IPS-NIHi7 (cell line): ENCODE results near the gene CEP128.

Experiments used
- DNase-seq: peaks from one replicate; pipeline ENCODE4 v3.0.0; 2012; ENCODE audit warnings: mixed read lengths; ENCODE audit errors: extremely low spot score

Gene CEP128

DNA sequence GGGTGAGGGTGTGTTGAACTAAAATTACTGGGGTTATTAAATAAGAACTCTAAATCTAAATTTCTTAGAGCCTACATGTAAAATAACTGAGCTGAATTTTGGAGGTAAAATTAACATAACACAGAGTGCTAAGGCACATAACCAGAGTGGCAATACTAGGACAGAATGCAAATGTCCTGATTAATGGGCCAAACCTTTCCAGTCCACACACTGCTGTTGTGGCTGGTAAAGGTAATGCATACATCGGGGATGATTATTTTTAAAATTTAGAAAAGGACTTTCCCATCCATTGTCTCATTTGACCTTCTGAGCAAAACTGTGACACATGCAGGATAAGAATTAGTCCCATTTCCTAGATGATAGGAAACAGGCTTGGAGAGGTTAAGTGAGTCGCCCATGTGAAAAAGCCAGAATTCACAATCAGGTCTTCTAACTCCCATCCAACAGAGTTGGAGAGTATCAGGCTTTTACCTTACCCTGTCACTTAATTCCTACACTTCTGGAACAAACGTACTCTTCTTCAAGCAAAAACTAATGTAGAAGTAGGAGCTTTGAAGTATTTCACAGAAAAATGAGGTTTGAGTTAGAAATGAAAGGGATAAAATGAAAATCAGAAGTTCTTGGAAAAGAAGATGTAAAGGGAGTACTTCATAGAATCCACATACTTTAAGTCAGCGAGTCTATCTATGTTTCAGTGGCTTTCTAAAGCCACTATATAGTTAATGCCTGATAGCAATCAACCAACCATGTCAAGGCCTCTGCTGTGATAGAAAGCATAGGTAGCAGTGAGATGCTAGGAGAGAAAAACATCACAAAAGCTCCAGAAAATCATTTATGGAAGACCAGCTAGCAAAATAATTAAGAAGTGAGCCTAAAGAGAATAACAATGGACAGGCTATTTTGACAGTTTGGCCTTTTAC is 395.3 kb downstream of the CEP128 start:
- no peak for DNase-seq

DNA sequence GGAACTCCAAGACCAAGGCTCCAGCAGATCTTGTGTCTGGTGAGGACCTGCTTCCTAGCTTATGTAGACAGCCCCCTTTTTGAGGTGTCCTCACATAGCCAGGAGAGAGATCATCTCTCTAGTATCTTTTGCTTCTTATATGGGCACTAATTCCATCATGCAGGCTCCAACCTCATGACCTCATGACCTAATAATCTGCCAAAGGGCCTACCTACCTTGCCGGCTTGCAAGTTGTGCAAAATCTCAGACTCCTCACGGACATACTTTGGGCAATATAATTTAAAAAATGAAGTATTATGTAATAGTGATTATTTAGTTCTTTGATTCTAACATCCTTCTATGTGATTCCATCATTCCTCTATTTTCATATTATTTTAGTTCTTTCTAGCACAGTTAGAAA is 397.2 kb downstream of the CEP128 start:
- no peak for DNase-seq

DNA sequence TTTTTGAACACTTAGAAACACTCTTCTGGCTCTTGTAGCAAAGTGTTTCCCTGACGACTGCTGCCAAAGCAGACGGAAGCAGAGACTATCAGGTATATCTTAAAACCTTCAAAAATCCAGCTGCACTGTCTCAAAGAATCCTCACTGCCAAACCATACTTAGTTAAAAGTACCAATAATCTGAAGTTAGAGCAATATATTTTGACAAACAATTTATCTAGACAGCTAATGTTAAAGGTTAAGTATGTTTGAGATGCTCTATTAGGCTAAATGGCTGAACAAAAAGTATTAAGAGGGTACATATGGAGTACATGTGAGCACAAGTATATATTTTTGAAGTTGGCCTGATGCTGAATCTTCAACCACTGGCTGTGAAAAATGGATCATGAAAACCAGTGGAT is 398.3 kb downstream of the CEP128 start:
- no peak for DNase-seq

DNA sequence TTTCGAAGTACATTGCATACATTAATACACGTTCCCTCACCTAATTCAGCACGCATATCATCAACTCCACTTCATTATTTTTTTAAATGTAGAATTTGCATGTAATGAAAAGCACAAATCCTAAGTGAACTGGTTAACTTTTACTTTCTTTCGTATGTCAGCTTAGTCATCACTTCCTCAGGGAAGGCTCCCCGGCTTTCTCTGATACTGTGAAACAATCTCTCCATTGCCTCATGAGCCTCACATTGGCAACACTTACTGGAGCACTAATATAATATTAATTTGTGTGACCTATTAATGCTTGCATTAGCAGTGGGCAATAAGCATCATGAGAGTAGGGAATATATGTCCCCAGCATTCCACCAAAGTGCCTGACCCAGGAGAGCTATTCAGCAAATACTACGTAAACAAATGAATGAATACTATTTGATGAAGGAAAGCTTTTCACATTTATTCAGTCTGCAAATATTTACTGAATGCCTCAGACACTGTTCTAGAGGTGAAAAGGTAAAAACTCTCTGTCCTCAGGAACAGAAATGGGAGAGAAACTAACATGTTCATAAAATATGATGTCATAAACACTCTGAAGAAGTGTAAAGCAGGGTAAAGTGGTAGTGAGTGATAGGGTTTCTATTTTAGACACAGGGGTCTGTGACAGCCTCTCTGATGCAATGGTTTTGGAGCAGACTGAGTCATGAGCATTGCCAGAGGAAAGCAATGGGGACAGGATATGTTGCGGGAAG is 402.7 kb downstream of the CEP128 start:
- DNase-seq: no peak

DNA sequence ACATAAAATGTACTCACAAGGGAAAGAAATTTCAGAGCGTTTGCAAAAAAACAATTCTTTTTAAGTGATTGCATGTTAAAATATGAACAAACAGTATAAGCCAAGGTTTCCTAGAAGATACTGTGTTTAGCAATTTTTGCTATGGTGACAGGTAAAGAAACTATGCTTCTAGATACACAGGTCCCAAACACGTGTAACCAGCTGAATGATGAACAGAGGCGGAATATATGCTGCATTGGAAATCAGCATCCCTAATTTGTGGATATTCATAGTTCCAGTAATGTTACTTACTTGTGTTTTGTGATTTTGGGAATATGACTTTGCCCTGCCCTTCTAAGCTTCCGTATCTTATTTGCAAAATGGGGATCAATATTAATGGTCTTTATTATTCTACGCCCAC is 403.9 kb downstream of the CEP128 start:
- no peak for DNase-seq

DNA sequence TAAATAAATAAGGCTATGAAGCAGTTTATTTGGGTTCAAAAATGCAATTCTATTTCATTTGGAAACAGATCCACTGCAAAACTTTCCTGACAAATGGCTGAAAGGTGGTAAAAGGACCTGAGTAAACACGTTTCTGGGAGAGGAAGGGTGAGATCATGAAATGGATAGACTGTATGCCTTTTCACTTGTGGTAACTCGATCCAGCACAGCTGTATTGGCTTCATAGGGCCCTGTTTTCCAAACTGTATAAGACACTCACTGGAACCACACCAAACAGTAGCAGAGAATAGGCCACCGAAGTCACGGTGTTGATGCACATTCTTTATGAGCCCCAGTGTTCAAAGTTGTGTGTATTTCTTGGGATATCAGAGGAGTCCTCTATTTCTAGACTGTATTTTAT is 405.1 kb downstream of the CEP128 start:
- no peak for DNase-seq

DNA sequence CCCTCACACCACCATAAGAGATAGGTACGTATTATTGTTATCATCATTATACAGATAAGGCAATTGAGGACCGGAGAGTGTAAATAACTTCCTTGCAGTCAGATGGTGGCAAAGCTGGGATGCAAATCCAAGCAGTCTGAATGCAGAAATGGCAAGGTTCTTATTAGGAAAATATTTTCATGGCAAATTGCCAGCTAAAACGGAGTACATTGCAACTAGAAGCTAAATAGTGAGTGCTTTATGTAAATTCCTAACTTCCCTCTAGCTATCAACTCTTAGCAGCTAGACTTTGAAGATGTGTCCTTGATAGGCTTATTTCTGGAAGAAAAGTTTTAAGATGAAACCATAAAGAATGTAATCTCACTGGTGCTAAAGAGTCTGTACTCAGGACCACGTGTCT is 406.4 kb downstream of the CEP128 start:
- no peak for DNase-seq

DNA sequence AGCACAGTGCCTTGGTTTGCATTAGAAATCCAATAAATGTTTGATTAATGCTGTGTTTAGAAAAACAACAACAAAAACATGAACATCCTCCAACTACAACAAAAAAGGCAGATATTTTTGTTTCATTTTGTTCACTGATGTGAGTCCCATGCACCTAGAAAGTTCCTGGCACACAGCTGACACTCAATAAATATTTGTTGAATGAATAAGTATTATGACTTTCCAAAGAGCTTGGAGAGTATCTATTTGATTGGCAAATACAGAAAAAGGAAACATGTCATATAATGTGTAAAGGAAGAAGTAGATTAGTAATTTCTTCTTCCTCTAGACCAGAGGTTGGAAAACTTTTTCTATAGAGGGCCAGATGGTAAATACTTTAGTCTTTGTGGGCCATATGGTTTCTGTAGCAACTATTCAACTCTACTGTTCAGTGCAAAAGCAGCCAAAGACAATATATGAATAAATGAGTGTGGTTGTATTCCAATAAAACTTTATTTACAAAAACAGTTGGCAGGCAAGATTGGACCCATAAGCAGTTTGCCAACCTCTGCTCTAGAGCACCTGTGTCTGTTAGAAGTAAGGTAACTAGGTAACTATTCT is 417.9 kb downstream of the CEP128 start:
- no peak for DNase-seq

DNA sequence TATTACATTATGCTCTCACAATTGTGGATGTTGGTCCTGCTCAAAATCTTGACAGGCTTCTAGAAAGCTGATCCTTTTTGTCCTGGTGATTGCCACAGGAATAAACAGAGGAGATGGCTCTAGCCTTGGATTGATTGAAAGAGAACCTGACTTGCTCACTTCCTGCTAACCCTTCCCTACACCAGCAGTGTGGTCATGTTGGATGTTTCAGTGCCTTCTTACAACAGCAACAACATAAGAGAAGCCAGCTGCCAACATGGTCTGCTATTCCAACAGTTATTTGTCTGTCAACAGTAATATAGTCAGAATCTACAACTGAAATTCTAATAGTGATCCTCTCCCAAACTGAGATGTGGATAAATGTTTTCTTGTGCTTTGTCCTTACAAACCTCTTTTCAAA is 418.6 kb downstream of the CEP128 start:
- DNase-seq: no peak

DNA sequence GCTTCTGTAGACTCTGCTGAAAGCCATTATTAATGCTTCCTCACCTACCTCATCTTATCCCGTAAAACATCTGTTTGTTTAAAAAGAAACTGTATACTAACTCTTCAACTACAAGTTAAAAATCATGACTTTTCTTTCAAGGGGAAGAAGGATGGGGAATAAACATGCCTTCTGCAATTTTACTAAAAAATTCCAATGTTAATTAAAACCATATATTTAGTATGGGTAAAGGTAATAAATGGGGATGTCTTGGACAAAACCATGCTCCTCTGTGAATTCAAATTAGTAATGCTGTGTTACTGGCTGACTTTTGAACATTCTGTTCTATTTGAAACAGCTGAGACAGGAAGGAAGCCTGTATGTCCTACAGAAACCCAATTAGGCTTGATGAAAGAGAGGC is 419.1 kb downstream of the CEP128 start:
- DNase-seq: no peak

DNA sequence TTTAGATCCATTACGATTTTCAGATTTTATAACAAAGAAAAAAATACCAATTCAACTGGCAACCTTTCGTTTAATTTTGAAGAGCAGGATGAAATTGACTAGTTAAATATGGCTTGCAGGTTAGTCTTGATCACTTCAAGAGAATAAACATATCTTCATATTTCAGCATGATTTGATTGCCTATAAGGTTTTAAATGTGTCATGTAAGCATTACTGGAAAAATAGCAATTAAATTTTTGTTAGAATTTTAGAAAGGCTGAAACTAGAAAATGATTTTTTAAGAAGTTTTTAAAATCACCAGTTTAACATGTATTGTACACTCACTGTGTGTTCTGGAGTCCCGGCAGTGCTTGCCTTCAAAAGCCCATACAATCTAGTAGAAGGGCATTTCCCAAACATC is 420.1 kb downstream of the CEP128 start:
- no peak for DNase-seq

DNA sequence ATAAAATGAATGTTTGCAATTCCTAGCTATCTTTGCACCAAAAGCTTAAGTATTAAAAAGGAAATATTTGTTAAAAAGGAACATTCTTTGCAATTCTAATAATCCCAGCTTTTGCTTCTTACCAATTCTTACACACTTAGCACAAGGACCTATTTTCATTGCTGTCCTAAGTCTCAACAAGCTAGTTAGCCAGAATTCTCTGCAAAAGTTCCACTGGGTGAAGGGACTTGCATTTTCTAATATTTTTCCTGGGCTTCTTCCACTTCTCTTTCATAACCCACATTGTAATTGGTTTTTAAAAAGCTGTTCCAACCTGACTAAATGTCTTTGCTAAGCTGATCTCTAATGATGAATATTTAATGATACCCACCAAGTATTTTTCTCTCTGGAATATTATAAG is 422.5 kb downstream of the CEP128 start:
- no peak for DNase-seq

DNA sequence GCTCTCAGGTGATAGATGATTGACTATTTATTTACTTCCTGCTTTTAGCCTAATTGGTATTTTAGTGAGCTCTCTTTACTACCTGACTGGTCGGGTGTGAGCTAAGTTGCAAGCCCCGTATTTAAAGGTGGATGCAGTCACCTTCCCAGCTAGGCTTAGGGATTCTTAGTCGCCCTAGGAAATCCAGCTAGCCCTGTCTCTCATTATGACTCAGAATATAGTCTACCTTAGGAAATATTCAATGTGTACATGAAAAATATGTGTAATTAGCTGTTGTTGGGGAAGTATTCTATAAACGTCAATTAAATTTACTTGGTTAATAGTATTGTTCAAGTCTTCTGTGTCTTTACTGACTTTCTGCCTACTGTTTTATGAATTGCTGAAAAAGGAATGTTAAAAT is 423.4 kb downstream of the CEP128 start:
- no peak for DNase-seq

DNA sequence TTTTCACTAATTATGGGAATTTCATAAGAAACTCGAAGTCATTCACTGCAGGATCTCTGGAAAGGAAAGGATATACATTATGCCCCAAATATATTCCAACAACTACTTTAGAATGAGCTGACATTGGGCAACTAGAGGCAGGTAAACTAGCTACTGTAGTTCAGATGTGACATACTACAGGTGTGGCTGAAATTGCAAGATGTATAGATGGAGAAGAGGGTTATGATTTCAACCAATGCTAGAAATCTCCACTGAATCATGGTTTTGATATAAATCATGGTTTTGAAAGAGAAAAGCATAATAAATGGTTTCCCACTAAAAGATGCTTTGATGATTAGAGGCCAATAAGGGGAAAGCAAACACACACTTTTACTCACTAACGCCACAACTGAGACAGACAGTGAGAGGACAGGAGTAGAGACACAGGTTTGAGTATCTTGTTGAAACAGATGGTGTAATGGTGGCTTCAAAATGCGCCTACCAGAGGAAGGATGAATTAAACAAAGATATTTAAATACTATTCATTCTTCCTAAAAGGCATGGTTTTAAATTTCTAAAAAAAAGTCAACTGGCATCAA is 434.2 kb downstream of the CEP128 start:
- no peak for DNase-seq

DNA sequence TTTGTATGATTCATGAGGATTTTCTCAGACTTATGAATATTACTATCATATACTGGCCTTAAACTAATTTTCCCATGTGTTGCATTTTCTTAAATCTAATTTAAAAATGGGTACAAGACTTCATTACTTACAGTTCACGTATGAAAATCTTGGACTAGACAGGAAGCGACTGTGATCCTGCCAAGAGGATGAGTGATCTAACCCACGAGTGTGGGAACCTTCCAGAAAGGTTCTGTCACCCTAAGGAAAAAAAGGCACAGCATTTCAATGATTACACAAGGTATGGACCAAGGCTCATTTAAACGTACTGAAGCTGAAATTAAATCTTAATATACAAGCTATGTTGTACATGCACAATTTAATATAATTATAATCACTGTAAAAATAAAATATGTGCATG is 436.8 kb downstream of the CEP128 start:
- DNase-seq: no peak

DNA sequence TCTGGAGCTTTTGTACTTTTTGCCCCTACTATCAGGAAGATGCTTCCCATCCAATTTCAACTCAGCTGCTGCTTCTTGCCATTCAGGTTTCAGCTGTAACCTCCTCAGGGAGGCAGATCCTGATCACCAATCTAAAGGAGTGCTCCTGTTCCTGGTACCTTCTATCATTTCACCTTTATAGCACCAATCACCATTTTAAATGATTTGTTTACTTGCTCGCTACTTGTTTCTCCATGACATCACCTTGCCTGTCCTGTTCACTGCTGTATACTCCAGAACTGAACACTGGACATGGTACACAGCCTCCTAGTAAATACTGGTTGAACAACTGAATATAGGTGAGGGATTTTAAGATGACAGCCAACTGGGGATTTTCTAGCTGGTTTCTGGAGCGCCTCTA is 443.0 kb downstream of the CEP128 start:
- no peak for DNase-seq

DNA sequence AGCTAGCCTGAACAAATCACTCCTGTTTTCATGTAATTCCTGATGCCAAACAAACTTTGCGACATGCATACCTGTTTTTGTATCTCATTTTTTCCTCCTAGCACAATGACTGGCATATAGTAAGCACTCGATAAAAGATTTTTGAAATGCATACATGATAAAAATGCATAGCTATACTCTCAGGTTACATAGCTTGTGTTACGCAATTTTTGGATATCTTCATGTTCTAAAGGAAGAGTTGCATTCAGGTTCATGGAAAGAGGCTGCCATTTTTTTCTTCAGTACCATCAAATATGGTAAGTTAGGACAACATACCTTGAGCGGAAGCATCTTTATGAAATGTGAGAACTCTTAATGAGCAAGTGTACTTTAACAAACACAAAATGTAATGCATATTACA is 445.4 kb downstream of the CEP128 start:
- DNase-seq: no peak

DNA sequence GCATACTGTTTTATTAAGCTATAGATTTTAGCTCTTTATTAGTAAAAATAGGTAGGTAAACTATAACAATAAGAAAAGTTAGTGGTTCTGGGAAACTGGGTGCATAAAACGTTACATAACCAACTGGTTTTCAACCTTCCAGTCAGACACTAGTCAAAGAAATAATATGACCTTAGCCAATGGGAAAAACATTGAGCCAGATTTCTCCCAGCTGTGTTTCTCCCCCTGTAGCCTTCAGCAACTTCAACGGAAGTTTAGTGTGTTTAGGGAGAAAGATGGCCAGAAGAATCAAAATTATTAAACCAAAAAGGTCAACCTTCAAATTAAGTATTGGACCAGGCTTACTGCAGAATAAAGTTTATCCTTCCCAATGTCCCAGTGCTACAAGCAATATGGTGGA is 446.8 kb downstream of the CEP128 start:
- no peak for DNase-seq

DNA sequence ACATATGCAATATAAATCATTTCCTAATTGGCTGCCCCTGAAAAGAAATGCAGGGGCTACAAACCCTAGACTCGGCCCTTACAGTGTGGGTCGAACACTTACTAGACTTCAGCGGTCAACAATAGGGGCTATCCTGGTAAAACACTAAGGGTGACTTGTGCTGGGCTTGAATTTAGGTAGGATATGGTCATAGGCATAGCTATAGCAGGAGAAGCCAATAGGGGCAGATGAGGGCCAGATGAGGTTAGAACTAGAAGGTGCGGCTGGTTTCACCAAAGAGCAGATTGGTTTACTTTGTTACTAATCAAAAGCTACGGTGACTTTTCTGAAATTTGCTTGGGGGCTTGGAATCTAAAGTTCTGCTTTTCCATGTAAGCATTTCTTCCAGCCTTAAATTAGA is 447.9 kb downstream of the CEP128 start:
- peak; percentile 15 for DNase-seq

DNA sequence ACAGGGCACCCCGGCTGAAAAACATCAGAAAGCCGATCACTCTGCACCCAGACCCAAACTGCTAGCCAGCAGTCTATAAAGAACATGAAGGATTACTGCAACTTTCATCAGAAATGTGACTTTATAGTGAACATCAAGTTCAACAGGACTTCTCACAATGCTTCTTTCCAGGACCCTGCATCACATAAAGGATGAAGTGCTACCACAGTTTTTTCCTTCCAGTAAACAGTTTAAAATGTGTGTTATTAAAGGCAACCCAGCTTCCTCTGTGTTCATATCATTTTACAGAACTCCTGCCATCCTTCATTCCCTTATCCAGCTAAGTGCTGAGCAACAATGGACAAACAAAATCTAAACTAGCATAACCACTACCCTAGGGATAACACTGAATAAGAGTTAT is 449.9 kb downstream of the CEP128 start:
- no peak for DNase-seq

DNA sequence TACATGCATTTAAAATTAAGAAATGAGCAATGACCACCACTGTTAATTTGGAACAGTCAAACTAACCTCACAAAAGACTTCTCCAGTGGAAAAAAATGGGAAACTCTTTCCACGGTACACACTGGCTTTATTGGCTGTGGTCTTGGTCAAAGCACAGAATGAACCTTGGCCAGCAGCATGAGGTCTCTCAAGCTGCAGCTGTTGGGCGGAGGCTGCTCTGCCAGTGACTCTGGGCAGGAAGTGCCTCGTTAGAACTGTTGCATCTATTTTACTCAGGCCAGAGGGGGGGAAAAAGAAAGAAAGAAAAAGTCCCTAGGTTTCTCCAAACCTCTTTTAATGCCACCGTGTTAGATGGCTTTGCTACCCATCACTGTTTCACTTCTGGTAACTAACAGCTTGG is 450.4 kb downstream of the CEP128 start:
- peak; percentile 46 for DNase-seq

DNA sequence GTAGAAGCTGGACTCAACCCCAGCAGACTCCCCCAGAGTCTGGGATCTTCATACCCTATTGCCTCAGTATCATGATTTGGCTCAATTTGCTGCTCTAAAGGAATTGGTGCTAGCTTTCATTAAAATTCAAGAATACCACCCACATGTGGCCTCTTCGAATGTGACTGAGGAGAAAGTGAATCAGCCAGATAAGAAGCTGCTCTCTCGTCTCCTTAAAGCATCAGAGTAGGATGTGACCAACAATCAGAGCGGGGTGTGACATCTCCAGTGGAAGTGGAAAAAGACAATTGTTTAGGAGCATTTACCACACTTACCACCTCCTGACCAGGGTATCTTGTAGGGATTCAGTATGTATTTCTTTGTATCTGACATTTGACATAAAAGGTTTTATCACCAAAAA is 452.0 kb downstream of the CEP128 start:
- DNase-seq: no peak
